Neuronal stem cell (in vitro differentiated cells): ENCODE results near the gene LY86.

Source experiments
- DNase-seq: peaks from one replicate; pipeline ENCODE4 v3.0.0-alpha.2; 2013; ENCODE audit warnings: low spot score
- H2AFZ ChIP-seq: one replicate; pipeline ENCODE4 v1.6.1; 2013; ENCODE audit warnings: mild to moderate bottlenecking, low read length, inconsistent platforms
- H2AK5ac ChIP-seq: 2 replicates; pipeline ENCODE4 v1.6.1; 2013; ENCODE audit warnings: low read depth, mild to moderate bottlenecking, inconsistent platforms, low read length, moderate library complexity, mixed read lengths
- H2BK120ac ChIP-seq: 2 replicates; pipeline ENCODE4 v1.6.1; 2013; ENCODE audit warnings: low read depth, mild to moderate bottlenecking, inconsistent platforms, low read length, moderate library complexity, mixed read lengths
- H2BK12ac ChIP-seq: one replicate; pipeline ENCODE4 v1.6.1; 2013; ENCODE audit warnings: low read length, inconsistent platforms
- H2BK15ac ChIP-seq: 2 replicates; pipeline ENCODE4 v1.6.1; 2013; ENCODE audit warnings: mild to moderate bottlenecking, low read length, inconsistent platforms, mixed read lengths
- H2BK5ac ChIP-seq: one replicate; pipeline ENCODE4 v1.6.1; 2013; ENCODE audit warnings: inconsistent platforms, mild to moderate bottlenecking, low read length, moderate library complexity
- H3K14ac ChIP-seq: one replicate; pipeline ENCODE4 v1.6.1; 2013; ENCODE audit warnings: low read length, inconsistent platforms
- H3K18ac ChIP-seq: 2 replicates; pipeline ENCODE4 v1.6.1; 2013; ENCODE audit warnings: low read length, inconsistent platforms
- H3K23ac ChIP-seq: 2 replicates; pipeline ENCODE4 v1.6.1; 2013; ENCODE audit warnings: low read depth, mild to moderate bottlenecking, mixed read lengths, low read length, inconsistent platforms; ENCODE audit not compliant: poor library complexity
- H3K27ac ChIP-seq: replicated peaks from 3 replicates; pipeline ENCODE4 v1.5.1; 2013; ENCODE audit warnings: low read length, inconsistent platforms
- H3K27me3 ChIP-seq, 3 experiments: 2 replicates each; pipeline ENCODE4 v1.6.1; 2013; ENCODE audit warnings: low read length in 3 of 3, mild to moderate bottlenecking in 2 of 3, inconsistent platforms in 1 of 3, low read depth in 1 of 3, mixed read lengths in 1 of 3, moderate library complexity in 1 of 3; ENCODE audit not compliant: control insufficient read depth in 3 of 3, insufficient read depth in 3 of 3
- H3K36me3 ChIP-seq, 2 donors: replicated peaks in 1 of 2; 2 replicates each; pipeline ENCODE4 v1.6.1; 2013; ENCODE audit warnings: low read length in 2 of 2; ENCODE audit not compliant: control insufficient read depth in 2 of 2, insufficient read depth in 2 of 2
- H3K4ac ChIP-seq: 2 replicates; pipeline ENCODE4 v1.6.1; 2013; ENCODE audit warnings: inconsistent platforms, mild to moderate bottlenecking, low read length, moderate library complexity
- H3K4me1 ChIP-seq, 2 donors: 1 replicate in 1 of 2; 2 replicates in 1 of 2; pipeline ENCODE4 v1.6.1; 2013; ENCODE audit warnings: low read length in 2 of 2, low read depth in 1 of 2; ENCODE audit not compliant: control insufficient read depth in 2 of 2, insufficient read depth in 1 of 2
- H3K4me2 ChIP-seq: one replicate; pipeline ENCODE4 v1.6.1; 2013; ENCODE audit warnings: mild to moderate bottlenecking, low read length, inconsistent platforms; ENCODE audit not compliant: insufficient read depth, poor library complexity, severe bottlenecking
- H3K4me3 ChIP-seq, 2 donors: 2 replicates each; pipeline ENCODE4 v1.5.1; 2013; ENCODE audit warnings: low read length in 2 of 2, mild to moderate bottlenecking in 2 of 2, inconsistent platforms in 1 of 2, moderate library complexity in 1 of 2
- H3K79me1 ChIP-seq: one replicate; pipeline ENCODE4 v1.6.1; 2013; ENCODE audit warnings: low read depth, mild to moderate bottlenecking, inconsistent platforms, low read length, moderate library complexity
- H3K9ac ChIP-seq: one replicate; pipeline ENCODE4 v1.6.1; 2013; ENCODE audit warnings: mild to moderate bottlenecking, low read depth, low read length, inconsistent platforms; ENCODE audit not compliant: poor library complexity
- H3K9me3 ChIP-seq, 2 donors: replicated peaks in 1 of 2; 2 replicates each; pipeline versions ENCODE3 to v1.6.1; 2013; ENCODE audit warnings: low read length in 2 of 2, mild to moderate bottlenecking in 2 of 2, inconsistent platforms in 1 of 2, low read depth in 1 of 2, mixed read lengths in 1 of 2, moderate library complexity in 1 of 2; ENCODE audit not compliant: control insufficient read depth in 2 of 2, insufficient read depth in 1 of 2
- H4K8ac ChIP-seq: one replicate; pipeline ENCODE4 v1.6.1; 2013; ENCODE audit warnings: low read depth, mild to moderate bottlenecking, inconsistent platforms, low read length, moderate library complexity
- H4K91ac ChIP-seq: one replicate; pipeline ENCODE4 v1.6.1; 2013; ENCODE audit warnings: low read length, low read depth, mild to moderate bottlenecking, inconsistent platforms; ENCODE audit not compliant: poor library complexity
- WGBS, 2 donors: extraction: QIAGEN DNeasy Blood & Tissue Kit; methylation state at CpG; one replicate each; pipeline ENCODE4 v1.1.7; 2013; ENCODE audit warnings: missing lambda C conversion rate in 2 of 2, mixed read lengths in 1 of 2; ENCODE audit not compliant: insufficient read length in 2 of 2, insufficient replicate concordance in 1 of 2; ENCODE audit errors: extremely low coverage in 2 of 2; 5-methylcytosine and 5-hydroxymethylcytosine counted together

The LY86 gene

DNA sequence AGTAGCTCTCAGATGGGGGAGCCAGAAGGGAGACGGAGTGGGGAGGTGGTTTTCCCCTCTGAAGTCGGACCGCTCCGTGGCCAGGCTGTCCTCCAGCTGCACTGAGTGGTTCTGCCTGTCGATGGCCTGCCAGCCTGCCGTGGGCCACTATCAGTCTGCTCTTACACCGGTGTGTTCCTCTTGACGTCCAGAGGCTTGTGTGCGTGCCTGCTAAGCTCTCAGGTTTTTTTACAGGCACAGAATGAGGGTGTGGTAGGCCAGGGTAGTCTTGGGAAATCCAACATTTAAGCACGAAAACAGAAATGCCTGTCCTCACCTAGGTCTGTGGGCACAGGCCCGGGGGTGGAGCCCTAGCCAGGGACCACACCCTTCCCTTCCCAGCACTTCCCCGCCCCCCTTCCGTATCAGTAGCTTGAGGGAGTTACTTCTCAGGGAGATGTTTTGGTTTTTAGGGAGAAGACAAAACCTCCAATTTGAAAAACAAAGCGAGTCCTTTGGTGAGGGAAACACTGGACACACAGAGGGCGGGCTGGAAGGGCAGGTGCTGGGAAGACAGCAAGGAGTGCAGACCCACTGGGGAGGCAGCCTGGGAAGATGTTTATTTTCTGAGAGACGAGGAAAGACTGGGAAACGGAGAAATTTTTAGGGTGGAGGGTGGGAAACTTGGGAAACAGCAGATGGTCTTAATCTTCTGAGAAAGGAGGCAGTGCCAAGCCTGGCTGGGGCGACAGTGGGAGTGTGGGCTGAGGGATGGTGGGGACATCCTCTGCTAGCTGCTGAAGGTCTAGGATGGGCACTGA is 106.5 kb downstream of the LY86 start:
- no peak overlapping the region for H2AK5ac ChIP-seq
- DNase-seq: no peak
- no peak overlapping the region for H3K9ac ChIP-seq
- peaks cover 0 to 8% of the 10 kb centered on the region in 2 donors for H3K4me1 ChIP-seq
- H3K79me1 ChIP-seq: no peaks in the 10 kb centered on the region
- H3K4ac ChIP-seq: no peak overlapping the region
- no peaks in the 10 kb centered on the region for H3K27me3 ChIP-seq
- no peak overlapping the region for H2BK5ac ChIP-seq
- no peak overlapping the region for H3K14ac ChIP-seq
- no peak overlapping the region for H2AFZ ChIP-seq
- no peak overlapping the region for H3K4me2 ChIP-seq
- H3K27ac ChIP-seq: no peak overlapping the region
- H2BK120ac ChIP-seq: no peak overlapping the region
- no CpG with 5 or more reads among the region's 18 CpGs for WGBS, 2 donors
- H3K9me3 ChIP-seq: peaks cover 0 to 6% of the 10 kb centered on the region in 2 donors
- no peak overlapping the region for H4K8ac ChIP-seq
- H3K36me3 ChIP-seq: peaks cover 0 to 2% of the 10 kb centered on the region in 2 donors
- H3K18ac ChIP-seq: no peak overlapping the region
- peak overlapping the region; percentile 29 for H3K23ac ChIP-seq
- no peak overlapping the region for H4K91ac ChIP-seq
- no peak overlapping the region for H2BK12ac ChIP-seq
- no peak overlapping the region for H2BK15ac ChIP-seq
- no peak overlapping the region for H3K4me3 ChIP-seq

- DNase-seq: no peak
- Histone ChIP-seq H3K23ac (no peak overlapping the region), H3K4ac (no peak overlapping the region), H3K14ac (no peak overlapping the region), H2AFZ (no peak overlapping the region), H3K9me3 (peaks cover 0 to 3% of the 10 kb centered on the region in 2 donors), H3K27ac (no peak overlapping the region), H2BK120ac (no peak overlapping the region), H3K79me1 (no peaks in the 10 kb centered on the region), H3K4me2 (no peak overlapping the region), H4K8ac (no peak overlapping the region), H3K36me3 (peaks cover 0 to 2% of the 10 kb centered on the region in 2 donors), H2AK5ac (peak overlapping the region; percentile 31), H2BK12ac (no peak overlapping the region), H4K91ac (no peak overlapping the region), H2BK5ac (no peak overlapping the region), H2BK15ac (no peak overlapping the region), H3K4me1 (peaks cover 0 to 9% of the 10 kb centered on the region in 2 donors), H3K9ac (no peak overlapping the region), H3K18ac (no peak overlapping the region), H3K4me3 (no peak overlapping the region), H3K27me3 (no peaks in the 10 kb centered on the region)
- WGBS, 2 donors: no CpG with 5 or more reads among the region's 6 CpGs
These were observed 107.2 kb downstream of the LY86 start for GRCh38 chr6:6695625-6696276.

- no peaks in the 10 kb centered on the region for H3K9me3 ChIP-seq
- H3K36me3 ChIP-seq: no peaks in the 10 kb centered on the region
These were observed 108.5 kb downstream of the LY86 start for GRCh38 chr6:6696867-6697531.

GRCh38 chr6:6697620-6698019 is 109.1 kb downstream of the LY86 start:
- Histone ChIP-seq H2BK15ac (no peak overlapping the region), H2AK5ac (no peak overlapping the region), H2BK12ac (no peak overlapping the region), H3K14ac (no peak overlapping the region), H4K8ac (no peak overlapping the region), H3K4me1 (peaks cover 0 to 9% of the 10 kb centered on the region in 2 donors), H2BK120ac (no peak overlapping the region), H3K4me3 (no peak overlapping the region), H3K18ac (no peak overlapping the region), H3K4ac (no peak overlapping the region), H3K9me3 (no peaks in the 10 kb centered on the region), H3K9ac (no peak overlapping the region), H3K79me1 (no peaks in the 10 kb centered on the region), H3K27me3 (no peaks in the 10 kb centered on the region), H4K91ac (no peak overlapping the region), H3K27ac (no peak overlapping the region), H3K23ac (no peak overlapping the region), H2AFZ (no peak overlapping the region), H3K36me3 (no peaks in the 10 kb centered on the region), H2BK5ac (no peak overlapping the region), H3K4me2 (no peak overlapping the region)
- DNase-seq: no peak
- no CpG with 5 or more reads among the region's 3 CpGs for WGBS, 2 donors

More at GRCh38 chr6:6696867-6697531, 108.5 kb downstream of the LY86 start:
- no peak overlapping the region for H4K8ac ChIP-seq
- peak; percentile 77 for DNase-seq
- peak overlapping the region; percentile 34 for H2AFZ ChIP-seq
- H3K23ac ChIP-seq: no peak overlapping the region
- H2AK5ac ChIP-seq: no peak overlapping the region
- no peak overlapping the region for H3K4me3 ChIP-seq
- H2BK12ac ChIP-seq: no peak overlapping the region
- H3K14ac ChIP-seq: no peak overlapping the region
- no peak overlapping the region for H3K9ac ChIP-seq
- peaks cover 0 to 9% of the 10 kb centered on the region in 2 donors for H3K4me1 ChIP-seq
- WGBS, 2 donors: no CpG with 5 or more reads among the region's 9 CpGs
- no peak overlapping the region for H3K27ac ChIP-seq
- H2BK120ac ChIP-seq: no peak overlapping the region
- no peak overlapping the region for H2BK15ac ChIP-seq
- H3K79me1 ChIP-seq: no peaks in the 10 kb centered on the region
- no peaks in the 10 kb centered on the region for H3K27me3 ChIP-seq
- no peak overlapping the region for H2BK5ac ChIP-seq
- H3K4ac ChIP-seq: no peak overlapping the region
- peak overlapping the region; percentile 50 for H3K18ac ChIP-seq
- H4K91ac ChIP-seq: no peak overlapping the region
- H3K4me2 ChIP-seq: no peak overlapping the region
